Right atrium auricular region (tissue), 2 donors: ENCODE data around the gene SEMA3B. TPM values are rescaled to one million over a fixed set of nuclear protein-coding genes. Genes with fewer than 3 reads are reported as not detected.

Experiments
- DNase-seq: peaks from one replicate; pipeline ENCODE4 v3.0.0-alpha.2; 2019; ENCODE audit warnings: low spot score
- H3K27ac ChIP-seq, 2 donors: fragments of 200-600 bp; sonication (generic); 1 replicate in 1 of 2; 2 replicates in 1 of 2; pipeline ENCODE4 v1.5.1; 2016 to 2019
- H3K27me3 ChIP-seq, 2 donors: fragments of 200-600 bp; sonication (generic); one replicate each; pipeline versions ENCODE4 v1.5.1 to v1.6.0; 2017 to 2019
- H3K36me3 ChIP-seq: fragments of 200-600 bp; sonication (generic); one replicate; pipeline ENCODE4 v1.5.1; 2016
- H3K4me1 ChIP-seq, 2 donors: fragments of 200-600 bp; sonication (generic); one replicate each; pipeline versions ENCODE4 v1.5.1 to v1.6.0; 2017 to 2019
- H3K4me3 ChIP-seq, 2 donors: fragments of 200-600 bp; sonication (generic); 1 replicate in 1 of 2; 2 replicates in 1 of 2; pipeline ENCODE4 v1.5.1; 2017 to 2019; ENCODE audit warnings: mild to moderate bottlenecking in 1 of 2, moderate library complexity in 1 of 2
- H3K9me3 ChIP-seq, 2 donors: fragments of 200-600 bp; sonication (generic); one replicate each; pipeline ENCODE4 v1.5.1; 2019
- total RNA-seq, 2 donors: library from RNA; depleted of rRNA; stranded (reverse); fragments of >200 nt; gene quantifications; one replicate each; pipeline ENCODE4 v1.1.0, GENCODE V29; 2016
- TF ChIP-seq, protein P1 (sequence below), 2 donors: fragments of 200-600 bp; sonication (generic); IDR thresholded peaks; one replicate each; pipeline ENCODE4 v1.5.1; 2019; ENCODE audit warnings: antibody characterized with exemption in 2 of 2

Gene SEMA3B
- total RNA-seq, 2 donors from 2014 or later = 15.4 to 20.0 TPM

DNA sequence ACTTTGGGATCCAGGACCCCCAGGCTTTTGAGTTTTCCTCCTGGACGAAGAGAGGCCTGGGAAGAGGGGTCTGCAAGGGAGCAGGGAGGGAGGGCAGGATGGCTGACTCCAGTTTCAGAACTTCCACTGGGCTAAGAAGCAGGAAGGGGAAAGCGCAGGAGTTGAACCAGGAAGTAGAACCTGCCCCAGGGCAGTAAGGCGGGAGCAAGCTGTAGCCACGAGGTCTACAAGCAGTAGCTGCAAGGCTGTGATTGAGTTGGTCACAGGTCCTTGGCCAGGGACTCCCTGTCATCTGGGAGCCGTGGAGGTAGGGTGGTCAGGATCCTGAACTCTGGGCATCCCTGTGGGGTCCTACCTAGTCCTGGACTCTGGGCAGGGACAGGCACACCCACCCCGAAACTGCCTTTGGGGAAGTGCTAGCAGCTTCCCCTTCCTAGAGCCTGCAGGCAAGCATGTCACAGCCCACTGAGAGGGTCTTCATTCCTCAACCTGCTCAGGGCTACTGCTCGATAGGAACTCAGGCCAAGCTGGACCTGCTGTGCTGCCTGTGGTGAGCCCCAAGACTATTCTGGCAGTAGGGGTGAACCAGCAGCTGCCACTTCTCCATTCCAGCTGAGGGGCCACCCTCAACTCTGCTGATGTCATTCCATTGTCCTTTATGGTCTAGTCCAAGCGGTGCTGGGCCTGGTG lies 38.7 kb upstream of the SEMA3B start:
- Histone ChIP-seq H3K27ac (no peak overlapping the region), H3K27me3 (no peaks in the 10 kb centered on the region)
- DNase-seq = no peak

DNA sequence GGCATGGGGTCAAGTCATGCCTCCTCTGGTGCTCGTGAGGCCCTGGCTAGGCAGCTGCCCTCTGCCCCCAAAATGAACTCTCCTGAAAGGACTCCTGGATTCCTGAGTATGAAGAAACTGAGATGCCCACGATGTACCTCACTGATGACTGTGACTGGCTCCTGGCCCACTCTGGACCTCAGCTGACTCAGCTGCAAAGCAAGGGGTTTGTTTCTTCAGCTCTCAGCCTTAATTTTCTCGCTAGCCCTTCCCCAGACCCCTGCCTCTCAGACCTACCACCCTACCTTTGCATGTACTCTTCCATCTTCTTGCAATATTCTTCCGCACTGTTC lies 38.2 kb upstream of the SEMA3B start:
- DNase-seq = no peak
- TF ChIP-seq, protein P1, sequence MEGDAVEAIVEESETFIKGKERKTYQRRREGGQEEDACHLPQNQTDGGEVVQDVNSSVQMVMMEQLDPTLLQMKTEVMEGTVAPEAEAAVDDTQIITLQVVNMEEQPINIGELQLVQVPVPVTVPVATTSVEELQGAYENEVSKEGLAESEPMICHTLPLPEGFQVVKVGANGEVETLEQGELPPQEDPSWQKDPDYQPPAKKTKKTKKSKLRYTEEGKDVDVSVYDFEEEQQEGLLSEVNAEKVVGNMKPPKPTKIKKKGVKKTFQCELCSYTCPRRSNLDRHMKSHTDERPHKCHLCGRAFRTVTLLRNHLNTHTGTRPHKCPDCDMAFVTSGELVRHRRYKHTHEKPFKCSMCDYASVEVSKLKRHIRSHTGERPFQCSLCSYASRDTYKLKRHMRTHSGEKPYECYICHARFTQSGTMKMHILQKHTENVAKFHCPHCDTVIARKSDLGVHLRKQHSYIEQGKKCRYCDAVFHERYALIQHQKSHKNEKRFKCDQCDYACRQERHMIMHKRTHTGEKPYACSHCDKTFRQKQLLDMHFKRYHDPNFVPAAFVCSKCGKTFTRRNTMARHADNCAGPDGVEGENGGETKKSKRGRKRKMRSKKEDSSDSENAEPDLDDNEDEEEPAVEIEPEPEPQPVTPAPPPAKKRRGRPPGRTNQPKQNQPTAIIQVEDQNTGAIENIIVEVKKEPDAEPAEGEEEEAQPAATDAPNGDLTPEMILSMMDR (IDR thresholded peaks at IDR 0.05) = no peak
- no peak overlapping the region for H3K4me3 ChIP-seq
- no peaks in the 10 kb centered on the region for H3K9me3 ChIP-seq
- H3K27ac ChIP-seq = no peak overlapping the region
- peaks cover 0 to 33% of the 10 kb centered on the region in 2 donors for H3K4me1 ChIP-seq
- H3K36me3 ChIP-seq = no peaks in the 10 kb centered on the region
- H3K27me3 ChIP-seq = no peaks in the 10 kb centered on the region

More for the DNA sequence above, 38.7 kb upstream of the SEMA3B start:
- TF ChIP-seq, protein P1 (IDR thresholded peaks at IDR 0.05) = no peak
- H3K9me3 ChIP-seq = no peaks in the 10 kb centered on the region
- no peaks in the 10 kb centered on the region for H3K36me3 ChIP-seq
- H3K4me3 ChIP-seq = no peak overlapping the region
- H3K4me1 ChIP-seq = peaks cover 0 to 32% of the 10 kb centered on the region in 2 donors

DNA sequence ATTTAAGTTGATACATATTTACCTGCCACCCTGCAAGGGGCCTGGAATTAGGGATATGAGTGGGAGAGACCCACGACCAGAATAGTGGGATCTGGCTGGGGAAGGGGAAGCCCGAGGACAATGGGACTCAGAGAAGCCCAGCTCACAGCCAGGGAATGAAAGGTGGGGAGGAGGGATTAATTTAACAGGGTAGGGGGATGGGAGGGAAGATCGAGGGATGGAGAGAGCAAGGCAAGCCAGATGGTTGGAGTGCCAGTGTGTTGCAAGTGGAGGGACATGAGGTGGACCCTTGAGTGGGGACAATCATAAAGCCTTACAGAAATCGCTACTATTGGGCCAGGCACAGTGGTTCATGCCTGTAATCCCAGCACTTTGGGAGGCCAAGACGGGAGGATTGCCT lies 37.4 kb upstream of the SEMA3B start:
- no peak overlapping the region for H3K4me3 ChIP-seq
- no peaks in the 10 kb centered on the region for H3K27me3 ChIP-seq
- H3K27ac ChIP-seq = no peak overlapping the region
- H3K9me3 ChIP-seq = no peaks in the 10 kb centered on the region
- TF ChIP-seq, protein P1 (IDR thresholded peaks at IDR 0.05) = no peak
- H3K4me1 ChIP-seq = peaks cover 0 to 26% of the 10 kb centered on the region in 2 donors
- no peak for DNase-seq
- no peaks in the 10 kb centered on the region for H3K36me3 ChIP-seq

DNA sequence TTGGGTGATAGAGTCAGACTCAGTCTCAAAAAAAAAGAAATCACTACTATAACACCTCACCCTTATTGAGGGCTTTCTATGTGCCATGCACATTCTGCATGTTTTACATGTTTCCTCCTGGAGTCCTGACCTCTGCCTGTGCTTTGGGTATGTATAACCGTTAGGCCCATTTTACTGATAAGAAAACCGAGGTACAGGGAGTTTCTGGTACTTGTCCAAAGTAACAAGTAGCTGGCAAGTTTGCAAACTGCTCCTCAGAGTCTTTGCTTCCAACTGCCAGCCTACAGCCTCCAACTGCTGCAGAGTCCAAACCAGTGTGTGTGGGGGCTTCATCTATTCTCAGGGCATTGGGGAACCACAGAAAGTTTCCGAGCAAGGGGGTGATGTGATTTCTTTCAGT lies 36.6 kb upstream of the SEMA3B start:
- Histone ChIP-seq H3K4me3 (no peak overlapping the region), H3K36me3 (no peaks in the 10 kb centered on the region), H3K9me3 (no peaks in the 10 kb centered on the region), H3K27me3 (no peaks in the 10 kb centered on the region), H3K4me1 (peaks cover 0 to 27% of the 10 kb centered on the region in 2 donors), H3K27ac (no peak overlapping the region)
- TF ChIP-seq, protein P1 (IDR thresholded peaks at IDR 0.05) = no peak
- DNase-seq = no peak

DNA sequence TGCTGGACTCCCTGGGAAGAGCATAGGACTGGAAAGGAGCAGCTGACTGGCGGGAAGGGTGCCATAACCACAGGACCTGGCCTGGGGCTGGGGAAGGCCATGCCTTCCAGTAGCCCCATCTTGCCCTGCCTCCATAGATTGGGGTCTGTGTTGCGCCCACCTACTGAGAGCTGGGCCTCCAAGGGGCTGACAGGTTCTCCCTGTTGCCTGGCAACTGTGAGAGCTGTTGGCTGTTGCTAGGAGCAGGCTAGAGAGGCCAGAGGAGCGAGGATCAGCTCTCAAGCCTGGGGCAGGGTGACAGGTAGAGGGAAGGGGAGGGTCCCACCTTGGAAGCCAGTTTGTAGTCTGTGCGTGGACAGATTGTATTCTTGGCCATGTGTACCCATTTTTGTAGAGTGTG lies 35.8 kb upstream of the SEMA3B start:
- Histone ChIP-seq H3K9me3 (no peaks in the 10 kb centered on the region), H3K27ac (no peak overlapping the region), H3K4me3 (no peak overlapping the region), H3K36me3 (no peaks in the 10 kb centered on the region), H3K4me1 (peaks cover 0 to 26% of the 10 kb centered on the region in 2 donors), H3K27me3 (no peaks in the 10 kb centered on the region)
- no peak for DNase-seq
- TF ChIP-seq, protein P1 (IDR thresholded peaks at IDR 0.05) = no peak
